C4-2B (cell line): ENCODE data around the gene CS.

Experiments used
- CTCF ChIP-seq: fragments of 450-650 bp; conservative IDR thresholded peaks from 2 replicates; pipeline ENCODE4 v1.5.1; 2017; ENCODE audit warnings: mild to moderate bottlenecking
- ZFX ChIP-seq: fragments of 450-650 bp; IDR thresholded peaks from 2 replicates; pipeline ENCODE4 v1.6.1; 2017

DNA sequence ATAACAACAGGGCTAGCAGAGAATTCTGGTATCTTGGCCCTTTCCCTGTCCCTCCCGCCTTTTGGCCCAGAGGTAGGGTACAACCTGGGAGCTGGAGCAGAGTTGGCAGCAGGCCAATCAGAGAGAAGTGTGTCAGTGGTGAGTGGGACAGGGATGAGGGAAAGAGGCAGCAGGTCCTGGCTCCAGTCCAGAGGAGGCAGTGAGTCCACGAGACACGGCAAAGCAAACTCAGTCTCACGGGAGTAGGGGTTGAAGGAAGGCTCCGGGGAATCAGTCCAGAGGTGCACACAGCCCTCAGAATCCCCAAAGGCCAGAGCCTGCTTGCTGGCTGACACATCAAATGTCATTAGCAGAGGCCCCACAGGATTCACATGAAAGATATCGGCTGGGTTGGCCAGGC is 26.4 kb upstream of the CS start:
- TF ChIP-seq CTCF: no peak
- no peak for TF ChIP-seq ZFX
